GM12878 (cell line): Measurements from ENCODE around the gene DDIT3. TPM values are rescaled to one million over a fixed set of nuclear protein-coding genes. Genes with fewer than 3 reads are reported as not detected.
A peak's percentile ranks its signal among the peaks of the same experiment; 100 is the strongest.

ENCODE experiments used
- ATAC-seq: fragments of 200-7000 bp; cut with Tn5 transposase; 3 replicates; pipeline ENCODE4 v1.9.1; 2020; ENCODE audit warnings: mild to moderate bottlenecking, moderate library complexity
- BruUV-seq: library from RNA; stranded (reverse); fragments of 400-500 nt; replicated peaks from 2 replicates; lab custom pipeline; 2021; lab: Mats Ljungman, UMichigan
- CTCF ChIA-PET: fragments of 300-600 bp; sonication (Branson Sonifier 250); formaldehyde crosslinking; extraction: SDS; loops from one replicate; lab custom pipeline; 2021; ENCODE audit warnings: inconsistent platforms; lab: Yijun Ruan, JAX
- POLR2A ChIA-PET: fragments of 350-600 bp; formaldehyde crosslinking; extraction: SDS; loops from one replicate; lab custom pipeline; 2021; ENCODE audit warnings: inconsistent platforms; lab: Charles Lee
- RAD21 ChIA-PET: fragments of 300-600 bp; sonication (Branson Sonifier 250); formaldehyde crosslinking; loops from one replicate; lab custom pipeline; 2023; ENCODE audit warnings: antibody characterized with exemption; ENCODE audit not compliant: unreplicated experiment; lab: Charles Lee
- SMC1A ChIA-PET: fragments of 300-600 bp; sonication (Branson Sonifier 250); formaldehyde crosslinking; loops from one replicate; lab custom pipeline; 2023; ENCODE audit not compliant: unreplicated experiment, uncharacterized antibody; lab: Charles Lee
- DNase-seq: peaks from one replicate; pipeline ENCODE4 v3.0.0-alpha.2; 2011; ENCODE audit warnings: low read depth, low spot score
- FAIRE-seq: peaks from 3 replicates; lab custom pipeline; 2011; peaks lifted over from hg19 to GRCh38; lab: Jason Lieb, UNC
- H2AFZ ChIP-seq: 2 replicates; pipeline ENCODE4 v1.6.0; 2011; ENCODE audit warnings: low read depth, low read length, control low read depth; ENCODE audit not compliant: control insufficient read depth
- H3K27ac ChIP-seq: 2 replicates; pipeline ENCODE4 v1.5.1; 2011; ENCODE audit warnings: control low read depth; ENCODE audit not compliant: control insufficient read depth, insufficient read depth
- H3K27me3 ChIP-seq, 2 experiments: replicated peaks in 1 of 2; 2 replicates each; pipeline versions ENCODE4 v1.6.0 to v1.6.1; 2011; ENCODE audit warnings: low read length in 1 of 2; ENCODE audit not compliant: control insufficient read depth in 2 of 2, insufficient read depth in 2 of 2
- H3K36me3 ChIP-seq, 2 experiments: 2 replicates each; pipeline ENCODE4 v1.5.1; 2011; ENCODE audit warnings: low read length in 1 of 2; ENCODE audit not compliant: control insufficient read depth in 2 of 2, insufficient read depth in 2 of 2
- H3K4me1 ChIP-seq: 2 replicates; pipeline ENCODE4 v1.6.1; 2011; ENCODE audit warnings: mild to moderate bottlenecking, low read length, moderate library complexity, mixed read lengths; ENCODE audit not compliant: control insufficient read depth, insufficient read depth
- H3K4me2 ChIP-seq: 2 replicates; pipeline ENCODE4 v1.6.0; 2011; ENCODE audit warnings: control low read depth; ENCODE audit not compliant: control insufficient read depth, insufficient read depth
- H3K4me3 ChIP-seq: fragments of 200-600 bp; sonication (generic); 2 replicates; pipeline ENCODE4 v1.5.1; 2016
- H3K79me2 ChIP-seq: 2 replicates; pipeline ENCODE4 v1.6.0; 2011; ENCODE audit warnings: low read length; ENCODE audit not compliant: control insufficient read depth, insufficient read depth
- H3K9ac ChIP-seq: 2 replicates; pipeline ENCODE4 v1.8.0; 2011; ENCODE audit warnings: low read length, control low read depth, mixed read lengths; ENCODE audit not compliant: control insufficient read depth, insufficient read depth
- H3K9me3 ChIP-seq: replicated peaks from 3 replicates; pipeline ENCODE4 v1.5.1; 2011; ENCODE audit warnings: mild to moderate bottlenecking, low read length; ENCODE audit not compliant: control insufficient read depth, insufficient read depth
- H4K20me1 ChIP-seq: 2 replicates; pipeline ENCODE4 v1.6.0; 2011; ENCODE audit not compliant: control insufficient read depth, insufficient read depth
- BMI1 ChIP-seq: fragments of 450-650 bp; IDR thresholded peaks from 2 replicates; pipeline ENCODE4 v1.6.1; 2016; ENCODE audit warnings: mild to moderate bottlenecking, moderate library complexity, borderline replicate concordance
- CEBPB ChIP-seq, 2 experiments: fragments of 150-350 bp in 1 of 2; IDR thresholded peaks; 2 replicates each; pipeline ENCODE4 v1.6.1; 2012 to 2014; ENCODE audit warnings: low read depth in 2 of 2, low read length in 2 of 2, borderline replicate concordance in 1 of 2, inconsistent platforms in 1 of 2
- JUNB ChIP-seq: IDR thresholded peaks from 2 replicates; pipeline ENCODE4 v1.6.1; 2016; ENCODE audit warnings: antibody characterized with exemption, mild to moderate bottlenecking
- KLF5 ChIP-seq: fragments of 450-650 bp; IDR thresholded peaks from 2 replicates; pipeline ENCODE4 v1.6.1; 2014; ENCODE audit warnings: mild to moderate bottlenecking; ENCODE audit not compliant: partially characterized antibody
- PBX3 ChIP-seq: IDR thresholded peaks from 2 replicates; pipeline ENCODE4 v1.6.1; 2011; ENCODE audit warnings: mild to moderate bottlenecking, low read depth, low read length, moderate library complexity; ENCODE audit not compliant: insufficient replicate concordance
- PML ChIP-seq: IDR thresholded peaks from 2 replicates; pipeline ENCODE4 v1.6.1; 2012; ENCODE audit warnings: low read length, inconsistent platforms
- SRF ChIP-seq, 2 experiments: IDR thresholded peaks; 2 replicates each; pipeline ENCODE4 v1.6.1; 2011; ENCODE audit warnings: low read depth in 2 of 2, low read length in 2 of 2, mild to moderate bottlenecking in 1 of 2, moderate library complexity in 1 of 2
- WGBS: methylation state at CpG from one replicate; pipeline ENCODE4 v1.1.6; 2016; ENCODE audit warnings: low lambda C conversion rate; ENCODE audit not compliant: insufficient replicate concordance, insufficient coverage; ENCODE audit errors: missing lambda C conversion rate; 5-methylcytosine and 5-hydroxymethylcytosine counted together
- in situ Hi-C: fragments of 300-500 bp; cut with MboI; formaldehyde crosslinking; loops from 9 replicates; pipeline ENCODE4 v1.14.3; 2018; ENCODE audit warnings: mixed read lengths
- intact Hi-C: fragments of 100-400 bp; cut with micrococcal nuclease; formaldehyde crosslinking; loops from one replicate; pipeline ENCODE4 v1.14.2; 2022; ENCODE audit not compliant: unreplicated experiment
- polyA plus RNA-seq, 11 experiments: library from polyadenylated mRNA; depleted of rRNA in 4 of 11; unstranded in 6 of 11; stranded (reverse) in 5 of 11; fragments of >200 nt; fragmentation: Nextera tagmentation in 4 of 11; fragmentation: Illumina TruSeq in 1 of 11; extraction: Ambion mirVana in 4 of 11; extraction: Trizol in 1 of 11; gene quantifications; 1 replicate in 1 of 11; 2 replicates in 10 of 11; pipeline versions ENCODE4 v1.2.1 to v1.2.3, GENCODE V29; 2011 to 2016; ENCODE audit warnings: inconsistent platforms in 2 of 11, missing spikeins in 2 of 11, low read depth in 1 of 11
- total RNA-seq, 4 experiments: library from RNA; depleted of rRNA in 3 of 4; stranded (reverse); fragments of >200 nt in 3 of 4; fragmentation: Illumina TruSeq in 1 of 4; extraction: Trizol in 1 of 4; gene quantifications; 2 replicates each; pipeline versions ENCODE4 v1.2.1 to v1.2.3, GENCODE V29; 2013 to 2021
- TF ChIP-seq, protein P1 (sequence below): fragments of 450-650 bp; IDR thresholded peaks from 2 replicates; pipeline ENCODE4 v1.6.1; 2016; ENCODE audit warnings: mild to moderate bottlenecking
- TF ChIP-seq, protein P2 (sequence below): fragments of 450-650 bp; IDR thresholded peaks from 2 replicates; pipeline ENCODE4 v1.6.1; 2017; ENCODE audit warnings: low read depth, mild to moderate bottlenecking, moderate library complexity

DDIT3 gene
- total and polyA plus RNA-seq, 10 of the 15 experiments (the other 5 are each of a cell fraction or from before 2014, with no cell fraction given): 9.2 to 28.9 (median 15.5) TPM

- peaks cover 8 to 23% of the 10 kb centered on the region in 2 experiments for H3K36me3 ChIP-seq
- no peaks in the 10 kb centered on the region for H3K4me1 ChIP-seq
- no peak overlapping the region for H3K4me2 ChIP-seq
- H3K27ac ChIP-seq: no peak overlapping the region
- no peak overlapping the region for H2AFZ ChIP-seq
- in situ Hi-C loops (no loop called here), intact Hi-C loops (no loop called here)
- FAIRE-seq: peak; percentile 31
- BruUV-seq: TSS peak; percentile 25
- no peak overlapping the region for H3K4me3 ChIP-seq
- ATAC-seq: peak; percentile 36
- CTCF ChIA-PET: interaction anchor here (0.6 to 1.6 kb wide), 2 partner anchors 11 to 78 kb away, joined by 3 read pairs; no protein-coding TSS in a partner anchor
- SMC1A ChIA-PET: interaction anchor here (0.7 kb wide), 1 partner anchor 18 kb away, joined by 6 read pairs; no protein-coding TSS in a partner anchor
- RAD21 ChIA-PET: no interaction called here
- POLR2A ChIA-PET: interaction anchor here (0.6 to 1.7 kb wide), 4 partner anchors 20 to 1140 kb away, joined by 3 to 4 read pairs (median 3); no protein-coding TSS in a partner anchor
- no peaks in the 10 kb centered on the region for H3K9me3 ChIP-seq
- TF ChIP-seq PML: 0 out of 2 replicates have a peak, but pooled peaks have one; percentile 5
- no peak for TF ChIP-seq BMI1
- WGBS: 78% methylated on average over 12 of the region's 12 CpGs
- no peaks in the 10 kb centered on the region for H4K20me1 ChIP-seq
- no peaks in the 10 kb centered on the region for H3K79me2 ChIP-seq
- H3K27me3 ChIP-seq: no peaks in the 10 kb centered on the region
- DNase-seq: no peak
- H3K9ac ChIP-seq: no peak overlapping the region
These were observed 22.8 kb downstream of the DDIT3 start for GRCh38 chr12:57497223-57498131.

GRCh38 chr12:57496822-57497221, 23.5 kb downstream of the DDIT3 start:
- BruUV-seq: no TSS peak
- Histone ChIP-seq H3K4me2 (no peak overlapping the region), H3K9me3 (no peaks in the 10 kb centered on the region), H3K36me3 (peaks cover 8 to 23% of the 10 kb centered on the region in 2 experiments), H2AFZ (no peak overlapping the region), H3K27me3 (no peaks in the 10 kb centered on the region), H3K4me1 (no peaks in the 10 kb centered on the region), H3K27ac (no peak overlapping the region), H3K4me3 (no peak overlapping the region), H4K20me1 (no peaks in the 10 kb centered on the region), H3K9ac (no peak overlapping the region), H3K79me2 (no peaks in the 10 kb centered on the region)
- ChIA-PET POLR2A (interaction anchor here (0.6 to 1.7 kb wide), 3 partner anchors 19 to 93 kb away, joined by 3 to 4 read pairs (median 3); no protein-coding TSS in a partner anchor), SMC1A (interaction anchor here (0.7 kb wide), 1 partner anchor 18 kb away, joined by 6 read pairs; no protein-coding TSS in a partner anchor), RAD21 (no interaction called here), CTCF (interaction anchor here (0.6 to 1.6 kb wide), 2 partner anchors 10 to 79 kb away, joined by 3 read pairs; no protein-coding TSS in a partner anchor)
- ATAC-seq (peak; percentile 80), DNase-seq (no peak), FAIRE-seq (no peak)
- in situ Hi-C loops (no loop called here), intact Hi-C loops (no loop called here)
- TF ChIP-seq CEBPB (IDR thresholded peaks at IDR 0.05; ENCODE audit: borderline replicate concordance in 1 of 2, low read depth in 2 of 2, low read length in 2 of 2) (no peak), PBX3 (no peak), JUNB (0 out of 2 replicates have a peak, but pooled peaks have one; percentile 8), KLF5 (no peak), SRF (IDR thresholded peaks at IDR 0.05; ENCODE audit: low read depth in 2 of 2, low read length in 2 of 2) (no peak)
- TF ChIP-seq, protein P1, sequence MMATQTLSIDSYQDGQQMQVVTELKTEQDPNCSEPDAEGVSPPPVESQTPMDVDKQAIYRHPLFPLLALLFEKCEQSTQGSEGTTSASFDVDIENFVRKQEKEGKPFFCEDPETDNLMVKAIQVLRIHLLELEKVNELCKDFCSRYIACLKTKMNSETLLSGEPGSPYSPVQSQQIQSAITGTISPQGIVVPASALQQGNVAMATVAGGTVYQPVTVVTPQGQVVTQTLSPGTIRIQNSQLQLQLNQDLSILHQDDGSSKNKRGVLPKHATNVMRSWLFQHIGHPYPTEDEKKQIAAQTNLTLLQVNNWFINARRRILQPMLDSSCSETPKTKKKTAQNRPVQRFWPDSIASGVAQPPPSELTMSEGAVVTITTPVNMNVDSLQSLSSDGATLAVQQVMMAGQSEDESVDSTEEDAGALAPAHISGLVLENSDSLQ: peak; percentile 46; the same call in 1 of the 2 replicates
- TF ChIP-seq, protein P2, sequence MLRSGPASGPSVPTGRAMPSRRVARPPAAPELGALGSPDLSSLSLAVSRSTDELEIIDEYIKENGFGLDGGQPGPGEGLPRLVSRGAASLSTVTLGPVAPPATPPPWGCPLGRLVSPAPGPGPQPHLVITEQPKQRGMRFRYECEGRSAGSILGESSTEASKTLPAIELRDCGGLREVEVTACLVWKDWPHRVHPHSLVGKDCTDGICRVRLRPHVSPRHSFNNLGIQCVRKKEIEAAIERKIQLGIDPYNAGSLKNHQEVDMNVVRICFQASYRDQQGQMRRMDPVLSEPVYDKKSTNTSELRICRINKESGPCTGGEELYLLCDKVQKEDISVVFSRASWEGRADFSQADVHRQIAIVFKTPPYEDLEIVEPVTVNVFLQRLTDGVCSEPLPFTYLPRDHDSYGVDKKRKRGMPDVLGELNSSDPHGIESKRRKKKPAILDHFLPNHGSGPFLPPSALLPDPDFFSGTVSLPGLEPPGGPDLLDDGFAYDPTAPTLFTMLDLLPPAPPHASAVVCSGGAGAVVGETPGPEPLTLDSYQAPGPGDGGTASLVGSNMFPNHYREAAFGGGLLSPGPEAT: no peak
